Activated naive CD4-positive, alpha-beta T cell treated with anti-CD3 and anti-CD28 coated beads, Interleukin-2, amount 50 U/mL, for 16 hours (primary cell): ENCODE measurements around the gene PTOV1.
"Not testable (repeated sequence)": the region's sequence is repeated elsewhere in the genome, so short reads cannot be mapped to it uniquely, and the experiment has no call there.

Experiments
- DNase-seq: peaks from one replicate; pipeline ENCODE4 v3.0.0-alpha.2; 2020

Gene PTOV1

GRCh38 chr19:49818649-49819370, 32.1 kb upstream of the PTOV1 start:
- DNase-seq = no peak

- DNase-seq = not testable (repeated sequence)
Measured at GRCh38 chr19:49819452-49820115, 31.4 kb upstream of the PTOV1 start.

- DNase-seq = no peak
Measured at GRCh38 chr19:49820125-49820524, 30.8 kb upstream of the PTOV1 start.

- no peak for DNase-seq
Measured at GRCh38 chr19:49823472-49823871, 27.5 kb upstream of the PTOV1 start.

- DNase-seq = no peak
Measured at GRCh38 chr19:49824662-49825061, 26.3 kb upstream of the PTOV1 start.

- DNase-seq = no peak
Measured at GRCh38 chr19:49827034-49827433, 23.9 kb upstream of the PTOV1 start.

- no peak for DNase-seq
Measured at GRCh38 chr19:49829200-49829599, 21.8 kb upstream of the PTOV1 start.

- no peak for DNase-seq
Measured at GRCh38 chr19:49829721-49830120, 21.2 kb upstream of the PTOV1 start.

GRCh38 chr19:49830766-49831165, 20.2 kb upstream of the PTOV1 start:
- no peak for DNase-seq

GRCh38 chr19:49831592-49831991, 19.4 kb upstream of the PTOV1 start:
- DNase-seq = no peak

- no peak for DNase-seq
Measured at GRCh38 chr19:49832556-49832955, 18.4 kb upstream of the PTOV1 start.

GRCh38 chr19:49833599-49833998, 17.4 kb upstream of the PTOV1 start:
- DNase-seq = no peak

GRCh38 chr19:49835562-49835961, 15.4 kb upstream of the PTOV1 start:
- no peak for DNase-seq

- no peak for DNase-seq
Measured at GRCh38 chr19:49836176-49837008, 14.6 kb upstream of the PTOV1 start.

- DNase-seq = no peak
Measured at GRCh38 chr19:49837009-49837310, 14.0 kb upstream of the PTOV1 start.

- DNase-seq = no peak
Measured at GRCh38 chr19:49837425-49837824, 13.5 kb upstream of the PTOV1 start.

- no peak for DNase-seq
Measured at GRCh38 chr19:49838885-49839588, 11.9 kb upstream of the PTOV1 start.

GRCh38 chr19:49839713-49840112, 11.2 kb upstream of the PTOV1 start:
- DNase-seq = no peak

- no peak for DNase-seq
Measured at GRCh38 chr19:49840321-49840720, 10.6 kb upstream of the PTOV1 start.

GRCh38 chr19:49840736-49841249, 10.2 kb upstream of the PTOV1 start:
- no peak for DNase-seq

- no peak for DNase-seq
Measured at GRCh38 chr19:49843265-49843664, 7.7 kb upstream of the PTOV1 start.

GRCh38 chr19:49844138-49845095, 6.5 kb upstream of the PTOV1 start:
- DNase-seq = no peak
